SK-N-SH (cell line): ENCODE measurements around the gene PGAP2. TPM values are rescaled to one million over a fixed set of nuclear protein-coding genes. Genes with fewer than 3 reads are reported as not detected.
A peak's percentile ranks its signal among the peaks of the same experiment; 100 is the strongest.

Experiments
- CTCF ChIA-PET: fragments of 300-600, 350-600 bp; formaldehyde crosslinking; extraction: SDS; loops from one replicate; lab custom pipeline; 2021; lab: Yijun Ruan, JAX
- POLR2A ChIA-PET: fragments of 350-600 bp; sonication (Branson Sonifier 250); formaldehyde crosslinking; extraction: SDS; loops from one replicate; lab custom pipeline; 2020; ENCODE audit warnings: antibody characterized with exemption, inconsistent platforms; lab: Yijun Ruan, JAX
- DNase-seq: peaks from one replicate; pipeline ENCODE4 v3.0.0; 2012
- H2AFZ ChIP-seq: fragments of 200-600 bp; sonication (generic); 2 replicates; pipeline ENCODE4 v1.8.1; 2016; ENCODE audit warnings: antibody characterized with exemption, mild to moderate bottlenecking, low read depth
- H3F3A ChIP-seq: fragments of 200-600 bp; sonication (generic); replicated peaks from 2 replicates; pipeline ENCODE3; 2016; ENCODE audit warnings: antibody characterized with exemption, mild to moderate bottlenecking; ENCODE audit not compliant: insufficient read depth
- H3K27ac ChIP-seq, 2 experiments: fragments of 200-500 bp in 1 of 2; fragments of 200-600 bp in 1 of 2; sonication (Bioruptor generic) in 1 of 2; sonication (generic), shearing (Covaris generic) in 1 of 2; 2 replicates each; pipeline versions ENCODE4 v1.5.1 to v1.6.1; 2014 to 2016; ENCODE audit warnings: low read depth in 2 of 2, inconsistent platforms in 1 of 2, low read length in 1 of 2, mild to moderate bottlenecking in 1 of 2, mixed read lengths in 1 of 2
- H3K27me3 ChIP-seq: fragments of 200-600 bp; sonication (generic), shearing (Covaris generic); 2 replicates; pipeline ENCODE4 v1.6.1; 2016; ENCODE audit warnings: mixed run types; ENCODE audit not compliant: insufficient read depth
- H3K36me3 ChIP-seq, 2 experiments: fragments of 200-500 bp in 1 of 2; fragments of 200-600 bp in 1 of 2; sonication (Bioruptor generic) in 1 of 2; sonication (generic) in 1 of 2; replicated peaks in 1 of 2; 2 replicates each; pipeline versions ENCODE3 to v1.5.1; 2014 to 2016; ENCODE audit warnings: low read length in 1 of 2, mild to moderate bottlenecking in 1 of 2; ENCODE audit not compliant: insufficient read depth in 2 of 2, control insufficient read depth in 1 of 2
- H3K4me1 ChIP-seq, 2 experiments: fragments of 200-500 bp in 1 of 2; fragments of 200-600 bp in 1 of 2; sonication (Bioruptor generic) in 1 of 2; sonication (generic), shearing (Covaris generic) in 1 of 2; 2 replicates each; pipeline versions ENCODE4 v1.5.1 to v1.6.1; 2014 to 2016; ENCODE audit warnings: low read depth in 1 of 2, low read length in 1 of 2, mixed run types in 1 of 2; ENCODE audit not compliant: insufficient read depth in 2 of 2, control insufficient read depth in 1 of 2
- H3K4me2 ChIP-seq: fragments of 200-600 bp; sonication (generic), shearing (Covaris generic); 2 replicates; pipeline ENCODE4 v1.6.1; 2017; ENCODE audit warnings: mixed run types
- H3K4me3 ChIP-seq, 2 experiments: fragments of 200-500 bp in 1 of 2; fragments of 200-600 bp in 1 of 2; sonication (Bioruptor generic) in 1 of 2; sonication (generic), shearing (Covaris generic) in 1 of 2; 2 replicates each; pipeline versions ENCODE4 v1.5.1 to v1.8.1; 2014 to 2016; ENCODE audit warnings: low read depth in 2 of 2, inconsistent platforms in 1 of 2, low read length in 1 of 2, mild to moderate bottlenecking in 1 of 2, mixed read lengths in 1 of 2, moderate library complexity in 1 of 2
- H3K79me2 ChIP-seq: fragments of 200-600 bp; sonication (generic); 2 replicates; pipeline ENCODE4 v1.8.1; 2017; ENCODE audit warnings: mild to moderate bottlenecking; ENCODE audit not compliant: insufficient read depth
- H3K9ac ChIP-seq: fragments of 200-600 bp; sonication (generic); 2 replicates; pipeline ENCODE4 v1.6.1; 2017; ENCODE audit warnings: mixed run types
- H3K9me2 ChIP-seq: fragments of 200-600 bp; sonication (generic); 2 replicates; pipeline ENCODE4 v1.6.1; 2017; ENCODE audit warnings: mixed run types
- H3K9me3 ChIP-seq: fragments of 200-600 bp; sonication (generic); 2 replicates; pipeline ENCODE4 v1.6.1; 2017; ENCODE audit warnings: mixed run types, mild to moderate bottlenecking, moderate library complexity
- H4K20me1 ChIP-seq: fragments of 200-600 bp; sonication (generic); 2 replicates; pipeline ENCODE4 v1.6.1; 2017; ENCODE audit warnings: mild to moderate bottlenecking, mixed run types; ENCODE audit not compliant: insufficient read depth
- NRF1 ChIP-seq: IDR thresholded peaks from 2 replicates; pipeline ENCODE4 v1.6.1; 2012; ENCODE audit warnings: low read depth, mild to moderate bottlenecking, low read length
- RCOR1 ChIP-seq: fragments of 150-350 bp; IDR thresholded peaks from 2 replicates; pipeline ENCODE4 v1.6.1; 2017; ENCODE audit warnings: antibody characterized with exemption, low read length
- RXRA ChIP-seq: IDR thresholded peaks from 2 replicates; pipeline ENCODE4 v1.4.0; 2012; ENCODE audit warnings: low read depth, mild to moderate bottlenecking, borderline replicate concordance
- SIN3A ChIP-seq: IDR thresholded peaks from 2 replicates; pipeline ENCODE4 v1.6.1; 2012; ENCODE audit warnings: low read depth, mild to moderate bottlenecking, low read length, moderate library complexity, borderline replicate concordance
- TCF12 ChIP-seq: IDR thresholded peaks from 2 replicates; pipeline ENCODE4 v1.4.0; 2012
- USF1 ChIP-seq: IDR thresholded peaks from 2 replicates; pipeline ENCODE4 v1.4.0; 2012; ENCODE audit warnings: low read depth, borderline replicate concordance
- YY1 ChIP-seq: IDR thresholded peaks from 2 replicates; pipeline ENCODE4 v1.4.0; 2012; ENCODE audit warnings: low read depth, mild to moderate bottlenecking
- WGBS: methylation state at CpG from one replicate; pipeline ENCODE4 v1.1.6; 2017; ENCODE audit warnings: low lambda C conversion rate; 5-methylcytosine and 5-hydroxymethylcytosine counted together
- polyA plus RNA-seq, 3 experiments: library from polyadenylated mRNA; depleted of rRNA; stranded (reverse); fragments of >200 nt; gene quantifications; 2 replicates each; pipeline ENCODE4 v1.2.3, GENCODE V29; 2012

Gene PGAP2
- polyA plus RNA-seq, 1 of the 3 experiments (the other 2 are of a cell fraction): 41.3 TPM

- Histone ChIP-seq H3K4me3 (no peak overlapping the region), H2AFZ (no peak overlapping the region), H4K20me1 (no peaks in the 10 kb centered on the region), H3K4me2 (no peak overlapping the region), H3K4me1 (no peaks in the 10 kb centered on the region; a peak in 1 of 4 replicates), H3K27me3 (no peaks in the 10 kb centered on the region), H3F3A (peaks cover 20% of the 10 kb centered on the region), H3K9ac (no peak overlapping the region), H3K36me3 (no peaks in the 10 kb centered on the region), H3K79me2 (peaks cover 10% of the 10 kb centered on the region; the same call in 1 of the 2 replicates), H3K9me2 (no peaks in the 10 kb centered on the region), H3K9me3 (no peaks in the 10 kb centered on the region), H3K27ac (peak overlapping the region in 1 of 2 experiments; percentile 56; a peak in 2 of 4 replicates)
- no peak for DNase-seq
- TF ChIP-seq TCF12: no peak
- WGBS: 78% methylated on average over 4 of the region's 4 CpGs
- ChIA-PET POLR2A (no interaction called here), CTCF (no interaction called here)
Observed at GRCh38 chr11:3802011-3802790, 6.2 kb upstream of the PGAP2 start.

GRCh38 chr11:3803726-3804495, 4.4 kb upstream of the PGAP2 start:
- CTCF ChIA-PET: no interaction called here
- DNase-seq: no peak
- H3K27ac ChIP-seq: peak overlapping the region in 1 of 2 experiments; percentile 68; a peak in 2 of 4 replicates

More at GRCh38 chr11:3803726-3804495, 4.4 kb upstream of the PGAP2 start:
- Histone ChIP-seq H3F3A (peaks cover 16% of the 10 kb centered on the region), H3K79me2 (peaks cover 5% of the 10 kb centered on the region; the same call in 1 of the 2 replicates), H3K36me3 (no peaks in the 10 kb centered on the region), H3K4me2 (peak overlapping the region; percentile 52; the same call in 1 of the 2 replicates), H3K4me1 (peaks cover 3 to 5% of the 10 kb centered on the region in 2 experiments; a peak in 3 of 4 replicates), H3K9me3 (no peaks in the 10 kb centered on the region), H3K9ac (no peak overlapping the region), H3K4me3 (no peak overlapping the region), H2AFZ (no peak overlapping the region), H3K27me3 (no peaks in the 10 kb centered on the region), H4K20me1 (no peaks in the 10 kb centered on the region), H3K9me2 (no peaks in the 10 kb centered on the region)
- POLR2A ChIA-PET: no interaction called here
- TF ChIP-seq USF1 (no peak), YY1 (no peak), RXRA (no peak), RCOR1 (no peak), NRF1 (no peak), SIN3A (no peak)
- WGBS: 77% methylated on average over 11 of the region's 11 CpGs
